Measurements from ENCODE around the gene CNTNAP2. TPM values are rescaled to one million over a fixed set of nuclear protein-coding genes. Genes with fewer than 3 reads are reported as not detected.
"Not testable (repeated sequence)": the region's sequence is repeated elsewhere in the genome, so short reads cannot be mapped to it uniquely, and the experiment has no call there.

CNTNAP2 gene
- total RNA-seq, 2 donors from 2014 or later: 0.37 TPM; not detected in 1

DNA sequence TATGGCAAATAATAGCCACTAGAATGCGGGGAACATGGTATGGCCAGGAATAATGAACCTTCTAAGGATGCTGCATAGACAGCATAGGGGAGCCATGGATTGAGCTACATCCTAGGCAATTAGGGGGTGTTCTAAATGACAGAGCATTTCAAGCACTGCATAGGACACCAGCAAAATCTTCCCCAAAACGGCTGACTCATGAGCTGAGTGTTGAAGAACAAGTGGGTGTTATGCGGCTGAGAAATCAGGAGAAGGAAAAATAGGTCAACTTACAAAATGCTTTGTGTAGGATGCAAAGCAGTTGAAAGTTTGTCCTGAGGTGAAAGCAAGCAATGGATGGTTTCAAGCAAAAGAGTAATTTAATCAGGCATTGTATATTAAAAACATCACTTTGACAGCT, 1450.4 kb downstream of the CNTNAP2 start:
- H3K9me3 ChIP-seq (ENCODE audit: control insufficient read depth, low read length, poor library complexity, severe bottlenecking): no peaks in the 10 kb centered on the region
- no peak overlapping the region for H3K27ac Mint-ChIP-seq
- no peaks in the 10 kb centered on the region for H3K36me3 Mint-ChIP-seq (ENCODE audit: low read depth)
- DNase-seq: no peak
- no peak for ATAC-seq
- H3K27me3 Mint-ChIP-seq: no peaks in the 10 kb centered on the region
- no peaks in the 10 kb centered on the region for H3K4me1 Mint-ChIP-seq
- no peak overlapping the region for H3K4me3 Mint-ChIP-seq

DNA sequence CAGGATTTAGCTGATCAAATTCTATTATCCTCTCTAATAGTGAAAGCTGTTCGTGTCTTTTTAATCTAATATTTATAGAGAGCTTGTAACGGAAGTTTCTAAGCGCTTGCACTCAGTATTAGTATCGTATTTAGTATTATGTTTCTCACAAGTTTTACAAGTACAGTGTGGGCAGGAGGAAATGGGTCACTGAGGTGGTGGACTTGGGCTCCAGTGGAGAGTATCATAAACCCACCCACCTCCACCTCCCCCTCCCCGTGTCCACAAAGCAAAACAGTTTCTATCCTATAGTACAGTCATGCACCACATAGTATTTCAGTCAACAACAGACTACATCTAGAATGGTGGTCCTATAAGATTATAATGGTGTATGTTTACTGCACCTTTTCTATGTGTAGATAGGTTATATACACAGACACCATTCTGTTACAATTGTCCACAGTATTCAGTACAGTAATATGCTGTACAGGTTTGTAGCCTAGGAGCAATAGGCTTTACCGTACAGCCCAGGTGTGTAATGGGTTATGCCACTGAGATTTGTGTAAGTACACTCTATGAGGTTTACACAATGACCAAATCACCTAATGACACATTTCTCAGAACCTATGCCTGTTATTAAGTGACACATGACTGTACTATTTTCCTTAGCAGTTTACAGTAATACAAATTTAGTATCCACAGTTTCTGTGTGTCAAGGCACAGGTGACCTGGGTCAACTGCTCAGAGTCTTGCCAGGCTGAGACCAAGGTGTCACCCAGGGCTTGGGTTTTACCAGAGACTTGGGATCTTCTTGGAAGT, 1452.7 kb downstream of the CNTNAP2 start:
- no peak overlapping the region for H3K27ac Mint-ChIP-seq

DNA sequence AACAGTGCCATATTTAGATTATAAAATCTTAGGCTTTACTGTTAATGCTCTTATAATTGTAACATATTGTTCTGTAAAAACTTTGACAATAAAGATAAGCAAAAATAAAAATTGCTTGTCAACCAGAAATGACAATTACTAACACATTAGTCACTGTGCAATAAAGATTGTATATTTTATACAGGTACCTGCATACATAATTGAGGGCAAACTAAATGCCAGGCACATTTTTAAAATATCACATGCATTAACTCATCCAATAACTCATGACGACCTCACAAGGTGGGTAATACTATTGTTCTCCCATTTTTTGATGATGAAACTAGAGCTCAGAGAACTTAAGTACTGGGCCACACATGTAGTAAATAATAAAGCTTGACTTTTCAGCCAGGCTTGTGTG, 1453.8 kb downstream of the CNTNAP2 start:
- no peak for ATAC-seq
- no peak for DNase-seq
- H3K9me3 ChIP-seq (ENCODE audit: control insufficient read depth, low read length, poor library complexity, severe bottlenecking): no peaks in the 10 kb centered on the region
- H3K4me1 Mint-ChIP-seq: no peaks in the 10 kb centered on the region
- H3K27ac Mint-ChIP-seq: no peak overlapping the region
- H3K36me3 Mint-ChIP-seq (ENCODE audit: low read depth): no peaks in the 10 kb centered on the region
- H3K4me3 Mint-ChIP-seq: no peak overlapping the region
- no peaks in the 10 kb centered on the region for H3K27me3 Mint-ChIP-seq

More for the DNA sequence above, 1452.7 kb downstream of the CNTNAP2 start:
- DNase-seq (no peak), ATAC-seq (no peak)
- Mint-ChIP-seq H3K4me3 (no peak overlapping the region), H3K4me1 (no peaks in the 10 kb centered on the region), H3K36me3 (ENCODE audit: low read depth) (no peaks in the 10 kb centered on the region), H3K27me3 (no peaks in the 10 kb centered on the region)
- no peaks in the 10 kb centered on the region for H3K9me3 ChIP-seq (ENCODE audit: control insufficient read depth, low read length, poor library complexity, severe bottlenecking)

DNA sequence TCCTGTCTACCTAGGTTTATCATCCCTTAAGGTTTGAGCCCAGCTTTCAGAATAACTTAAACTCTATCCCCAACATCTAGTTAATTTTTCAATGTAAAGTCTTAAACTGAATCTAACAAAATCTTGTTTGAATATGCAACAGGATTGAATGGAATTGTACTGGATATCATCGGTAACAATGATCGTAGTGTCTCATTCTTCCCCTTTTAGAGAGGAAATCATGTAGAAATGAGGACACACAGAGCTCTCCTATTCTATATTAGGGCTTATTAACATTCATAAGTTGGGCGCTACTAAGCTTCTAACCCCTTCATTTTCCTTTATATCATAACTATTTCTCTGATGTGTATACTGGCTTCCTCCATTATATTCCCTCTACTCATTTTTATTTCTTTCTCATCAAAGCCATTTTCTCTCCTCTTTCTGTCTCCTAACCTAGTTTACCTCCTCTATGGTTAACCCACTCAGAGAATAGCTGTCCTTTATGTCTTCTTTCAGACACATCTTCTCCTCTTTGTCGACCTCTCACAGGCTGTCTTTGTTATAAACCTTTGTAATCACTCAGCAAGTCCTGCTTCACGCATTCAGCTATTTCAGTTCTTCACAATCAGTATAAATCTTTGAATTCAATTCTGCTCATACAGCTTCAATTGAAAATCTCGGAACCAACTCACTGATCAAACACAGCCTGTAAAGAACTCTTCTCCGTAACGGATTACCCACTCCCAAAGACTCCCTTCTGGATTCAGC, 1455.0 kb downstream of the CNTNAP2 start:
- no peaks in the 10 kb centered on the region for H3K4me1 Mint-ChIP-seq
- H3K27me3 Mint-ChIP-seq: no peaks in the 10 kb centered on the region
- DNase-seq: no peak
- no peak overlapping the region for H3K27ac Mint-ChIP-seq
- no peaks in the 10 kb centered on the region for H3K36me3 Mint-ChIP-seq (ENCODE audit: low read depth)
- no peaks in the 10 kb centered on the region for H3K9me3 ChIP-seq (ENCODE audit: control insufficient read depth, low read length, poor library complexity, severe bottlenecking)
- no peak for ATAC-seq
- no peak overlapping the region for H3K4me3 Mint-ChIP-seq

DNA sequence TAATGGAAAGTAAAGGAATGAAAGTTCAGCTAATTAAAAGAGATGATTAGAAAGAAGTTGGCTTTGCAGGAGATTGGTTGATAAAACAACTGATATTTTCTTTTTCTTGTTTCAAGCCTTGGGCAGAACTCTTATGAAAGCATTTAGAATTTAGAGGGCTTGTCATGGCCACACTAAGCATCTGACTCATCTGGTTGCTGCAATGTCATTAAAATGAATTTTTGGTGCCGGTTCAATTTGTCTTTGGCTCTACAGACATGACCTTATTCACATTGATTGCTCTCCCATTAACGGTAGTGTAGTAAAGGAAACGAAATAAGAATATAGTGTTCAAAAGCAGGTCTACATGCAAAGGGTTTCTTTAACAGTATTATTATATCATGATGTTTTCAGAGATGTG, 1461.6 kb downstream of the CNTNAP2 start:
- H3K9me3 ChIP-seq (ENCODE audit: control insufficient read depth, low read length, poor library complexity, severe bottlenecking): no peaks in the 10 kb centered on the region
- no peaks in the 10 kb centered on the region for H3K27me3 Mint-ChIP-seq
- no peaks in the 10 kb centered on the region for H3K4me1 Mint-ChIP-seq
- ATAC-seq (no peak), DNase-seq (no peak)
- H3K27ac Mint-ChIP-seq: no peak overlapping the region
- H3K36me3 Mint-ChIP-seq (ENCODE audit: low read depth): no peaks in the 10 kb centered on the region
- H3K4me3 Mint-ChIP-seq: no peak overlapping the region

DNA sequence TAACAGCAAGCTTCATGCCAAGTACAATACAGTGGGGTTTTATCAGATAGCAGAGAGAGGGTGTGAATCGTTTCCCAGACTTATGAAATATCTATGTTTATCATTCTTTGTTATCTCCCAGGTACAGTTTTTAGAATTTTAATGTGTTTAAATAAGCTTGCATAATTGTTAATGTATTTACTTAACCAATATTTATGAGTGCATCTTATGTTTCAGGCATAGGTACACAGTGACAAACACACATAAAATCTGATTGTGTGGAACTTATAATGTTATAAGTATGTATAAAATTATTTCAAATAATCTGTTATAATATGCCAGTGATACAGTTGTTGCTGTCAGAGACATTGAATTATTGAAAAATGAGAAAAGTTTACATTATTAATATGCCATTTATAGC, 1462.5 kb downstream of the CNTNAP2 start:
- no peaks in the 10 kb centered on the region for H3K4me1 Mint-ChIP-seq
- H3K9me3 ChIP-seq (ENCODE audit: control insufficient read depth, low read length, poor library complexity, severe bottlenecking): no peaks in the 10 kb centered on the region
- no peak overlapping the region for H3K4me3 Mint-ChIP-seq
- H3K36me3 Mint-ChIP-seq (ENCODE audit: low read depth): no peaks in the 10 kb centered on the region
- H3K27ac Mint-ChIP-seq: no peak overlapping the region
- no peaks in the 10 kb centered on the region for H3K27me3 Mint-ChIP-seq
- ATAC-seq: no peak
- DNase-seq: no peak

DNA sequence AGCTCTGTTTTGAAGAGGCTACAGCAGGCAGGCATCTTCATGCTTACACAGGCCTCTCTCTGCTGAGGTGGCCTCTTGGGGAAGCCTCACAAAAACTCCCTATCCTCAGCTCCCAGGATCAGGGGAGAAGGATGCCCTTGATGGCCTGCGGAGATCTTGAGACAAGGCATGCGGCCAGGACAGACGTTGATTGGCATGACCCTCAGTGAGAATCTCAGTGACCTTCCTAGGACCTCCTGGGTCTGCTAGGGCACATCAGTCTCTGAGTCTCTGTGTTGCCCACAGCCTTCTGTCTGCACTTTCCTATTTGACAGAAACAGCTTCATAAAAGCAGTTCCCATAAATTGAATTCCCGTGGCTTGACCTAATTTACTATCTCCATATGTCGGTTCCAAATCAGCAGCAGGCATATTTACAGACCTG, 1468.2 kb downstream of the CNTNAP2 start:
- Mint-ChIP-seq H3K4me1 (no peaks in the 10 kb centered on the region), H3K27ac (no peak overlapping the region), H3K27me3 (no peaks in the 10 kb centered on the region), H3K36me3 (ENCODE audit: low read depth) (no peaks in the 10 kb centered on the region), H3K4me3 (no peak overlapping the region)
- H3K9me3 ChIP-seq (ENCODE audit: control insufficient read depth, low read length, poor library complexity, severe bottlenecking): no peaks in the 10 kb centered on the region
- no peak for DNase-seq
- ATAC-seq: no peak

DNA sequence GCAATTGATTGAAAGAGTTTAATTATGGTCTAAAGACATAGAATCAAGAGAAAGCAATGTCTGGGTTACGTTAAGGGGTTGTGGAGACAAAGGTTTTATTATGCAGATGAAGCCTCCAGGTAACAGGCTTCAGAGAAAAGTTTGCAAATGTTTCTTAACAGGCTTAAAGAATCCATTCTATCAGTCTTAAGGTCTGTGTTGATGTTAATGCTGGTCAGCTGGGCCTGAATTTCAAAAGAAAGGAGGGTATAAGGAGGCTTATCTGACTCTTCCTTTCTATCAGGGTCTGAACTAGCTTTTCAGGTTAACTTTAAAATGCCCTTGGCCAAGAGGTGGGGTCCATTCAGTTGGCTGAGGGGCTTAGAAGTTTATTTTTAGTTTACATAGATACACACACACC, 1469.5 kb downstream of the CNTNAP2 start:
- no peaks in the 10 kb centered on the region for H3K36me3 Mint-ChIP-seq (ENCODE audit: low read depth)
- DNase-seq (no peak), ATAC-seq (no peak)
- H3K27me3 Mint-ChIP-seq: no peaks in the 10 kb centered on the region
- no peak overlapping the region for H3K27ac Mint-ChIP-seq
- no peaks in the 10 kb centered on the region for H3K4me1 Mint-ChIP-seq
- H3K4me3 Mint-ChIP-seq: no peak overlapping the region
- H3K9me3 ChIP-seq (ENCODE audit: control insufficient read depth, low read length, poor library complexity, severe bottlenecking): no peaks in the 10 kb centered on the region

DNA sequence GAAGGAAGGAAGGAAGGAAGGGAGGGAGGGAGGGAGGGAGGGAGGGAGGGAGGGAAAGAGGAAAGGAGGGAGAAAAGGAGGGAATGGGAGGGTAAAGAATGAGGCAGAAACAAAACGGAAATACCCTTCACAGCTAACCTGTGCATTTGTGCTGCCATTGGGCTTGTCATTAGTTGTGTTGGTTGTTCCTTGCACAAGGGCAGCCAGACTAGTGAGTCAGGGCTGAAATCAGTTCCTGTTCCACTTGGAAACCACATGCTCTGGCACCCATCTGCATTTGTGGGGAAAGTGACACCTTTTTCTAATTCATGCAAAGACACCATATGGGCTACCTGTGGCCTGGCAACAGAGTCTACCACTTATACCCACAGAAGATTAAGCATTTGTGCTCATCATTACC, 1469.9 kb downstream of the CNTNAP2 start:
- no peak overlapping the region for H3K4me3 Mint-ChIP-seq
- no peaks in the 10 kb centered on the region for H3K27me3 Mint-ChIP-seq

DNA sequence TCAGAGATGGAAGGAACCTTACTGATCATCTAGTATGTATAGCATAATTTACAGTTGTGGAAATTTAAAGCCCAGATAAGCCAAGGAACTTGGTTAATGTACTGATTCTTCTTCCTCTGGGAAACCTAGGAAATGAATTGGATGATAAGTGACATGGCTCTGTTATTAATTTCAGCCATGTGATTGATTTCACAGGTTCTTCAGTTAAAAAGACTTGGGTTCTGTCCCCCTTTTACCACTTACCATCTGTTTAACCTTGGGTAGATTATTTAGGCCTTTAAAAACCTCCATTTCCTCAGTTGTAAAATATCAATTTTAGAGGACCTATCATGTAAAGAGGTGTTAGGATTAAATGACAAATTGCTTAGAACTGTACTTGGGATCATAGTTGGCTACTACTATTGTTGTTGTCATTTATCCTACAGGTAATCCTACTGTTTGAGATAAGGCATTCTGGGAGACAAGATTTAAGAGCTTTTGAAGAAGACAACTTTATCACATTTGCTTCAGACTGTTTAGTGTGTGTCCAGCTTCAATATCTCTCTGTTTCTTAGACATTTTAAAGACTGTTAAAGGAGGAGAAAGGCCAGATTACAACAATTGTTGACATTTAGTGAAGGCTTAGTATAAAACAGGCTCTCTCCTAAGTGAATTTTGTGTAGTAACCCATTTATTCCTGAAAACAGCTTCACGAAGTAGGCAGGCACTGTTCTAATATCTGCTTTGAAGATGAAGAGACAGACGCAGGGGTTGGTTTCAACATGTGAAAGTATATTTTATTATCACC, 1476.9 kb downstream of the CNTNAP2 start:
- H3K27me3 Mint-ChIP-seq: no peaks in the 10 kb centered on the region
- no peaks in the 10 kb centered on the region for H3K4me1 Mint-ChIP-seq
- H3K27ac Mint-ChIP-seq: no peak overlapping the region
- H3K4me3 Mint-ChIP-seq: no peak overlapping the region
- H3K36me3 Mint-ChIP-seq (ENCODE audit: low read depth): no peaks in the 10 kb centered on the region
- DNase-seq: no peak
- no peaks in the 10 kb centered on the region for H3K9me3 ChIP-seq (ENCODE audit: control insufficient read depth, low read length, poor library complexity, severe bottlenecking)
- ATAC-seq: no peak

More for the DNA sequence above, 1469.9 kb downstream of the CNTNAP2 start:
- no peak for ATAC-seq
- no peaks in the 10 kb centered on the region for H3K9me3 ChIP-seq (ENCODE audit: control insufficient read depth, low read length, poor library complexity, severe bottlenecking)
- DNase-seq: no peak
- H3K27ac Mint-ChIP-seq: no peak overlapping the region
- H3K36me3 Mint-ChIP-seq (ENCODE audit: low read depth): no peaks in the 10 kb centered on the region
- H3K4me1 Mint-ChIP-seq: no peaks in the 10 kb centered on the region

DNA sequence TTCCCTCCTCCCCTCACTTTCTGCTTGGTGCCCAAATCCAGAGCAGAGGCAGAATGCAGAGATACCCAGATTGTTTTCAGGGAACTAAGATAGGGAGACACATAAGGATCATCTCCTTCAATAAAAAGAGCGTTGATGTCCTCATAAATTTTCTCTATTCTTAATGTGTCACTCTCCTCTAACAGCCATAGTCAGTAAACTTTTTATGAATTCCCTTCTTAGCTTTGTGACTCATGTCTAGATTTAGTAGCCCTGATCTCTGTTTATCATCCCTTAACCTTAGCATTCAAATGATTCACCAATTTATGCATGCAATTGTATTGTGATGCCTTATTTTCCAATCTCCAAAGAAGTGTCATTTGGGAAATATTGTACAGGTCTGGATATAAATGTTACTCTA, 1478.4 kb downstream of the CNTNAP2 start:
- H3K36me3 Mint-ChIP-seq (ENCODE audit: low read depth): no peaks in the 10 kb centered on the region
- no peak for DNase-seq
- no peak overlapping the region for H3K27ac Mint-ChIP-seq
- no peaks in the 10 kb centered on the region for H3K9me3 ChIP-seq (ENCODE audit: control insufficient read depth, low read length, poor library complexity, severe bottlenecking)
- ATAC-seq: no peak
- H3K4me1 Mint-ChIP-seq: no peaks in the 10 kb centered on the region
- H3K27me3 Mint-ChIP-seq: no peaks in the 10 kb centered on the region
- no peak overlapping the region for H3K4me3 Mint-ChIP-seq

DNA sequence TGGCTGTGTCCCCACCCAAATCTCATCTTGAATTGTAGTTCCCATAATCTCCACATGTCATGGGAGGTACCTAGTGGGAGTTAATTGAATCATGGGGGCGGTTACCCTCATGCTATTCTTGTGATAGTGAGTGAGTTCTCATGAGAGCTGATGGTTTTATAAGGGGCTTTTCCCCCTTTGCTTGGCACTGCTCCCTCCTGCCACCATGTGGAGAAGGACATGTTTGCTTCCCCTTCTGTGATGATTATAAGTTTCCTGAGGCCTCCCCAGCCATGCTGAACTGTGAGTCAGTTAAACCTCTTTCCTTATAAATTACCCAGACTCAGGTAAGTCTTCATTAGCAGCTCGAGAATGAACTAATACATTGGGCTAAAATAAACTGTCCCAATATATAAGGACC, 1482.1 kb downstream of the CNTNAP2 start:
- not testable (repeated sequence) for H3K27ac Mint-ChIP-seq; H3K27me3 Mint-ChIP-seq; H3K9me3 ChIP-seq (ENCODE audit: control insufficient read depth, low read length, poor library complexity, severe bottlenecking); H3K36me3 Mint-ChIP-seq (ENCODE audit: low read depth); H3K4me1 Mint-ChIP-seq; DNase-seq; H3K4me3 Mint-ChIP-seq; ATAC-seq

DNA sequence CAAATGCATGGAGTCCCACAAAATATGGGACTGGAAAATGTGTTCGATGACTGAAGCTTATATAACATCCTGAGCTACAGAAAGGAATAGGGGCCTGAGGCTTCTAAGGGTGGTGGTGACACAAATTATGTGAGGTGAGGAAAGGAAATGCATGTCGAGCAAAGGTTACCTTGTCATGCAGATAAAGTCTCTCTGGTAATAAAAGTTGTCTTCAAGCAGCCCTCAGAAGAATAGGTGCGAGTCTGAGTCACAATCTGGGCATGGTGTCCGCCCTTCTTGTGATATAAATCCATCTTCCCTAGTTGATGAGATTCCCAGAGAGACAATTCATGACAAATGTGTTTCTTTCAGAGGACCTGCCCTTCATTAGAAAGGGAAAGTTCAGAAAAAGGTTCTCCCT, 1488.7 kb downstream of the CNTNAP2 start:
- H3K4me1 Mint-ChIP-seq: no peaks in the 10 kb centered on the region
- no peak overlapping the region for H3K27ac Mint-ChIP-seq
- H3K9me3 ChIP-seq (ENCODE audit: control insufficient read depth, low read length, poor library complexity, severe bottlenecking): no peaks in the 10 kb centered on the region
- no peaks in the 10 kb centered on the region for H3K36me3 Mint-ChIP-seq (ENCODE audit: low read depth)
- no peaks in the 10 kb centered on the region for H3K27me3 Mint-ChIP-seq
- DNase-seq: no peak
- no peak overlapping the region for H3K4me3 Mint-ChIP-seq
- ATAC-seq: no peak
